ENCODE results near the gene BCL2L13. TPM values are rescaled to one million over a fixed set of nuclear protein-coding genes. Genes with fewer than 3 reads are reported as not detected.

The BCL2L13 gene
- polyA plus RNA-seq, 1 donor (not counting 4 experiments of a cell fraction or from before 2014, with no cell fraction given): 51.0 TPM

- H4K20me1 ChIP-seq (ENCODE audit: control insufficient read depth, extremely low read depth, insufficient read depth, low read length): no peaks in the 10 kb centered on the region
- no peaks in the 10 kb centered on the region for H3K4me1 ChIP-seq (ENCODE audit: control insufficient read depth, extremely low read depth, insufficient read depth, low read length)
- no peak overlapping the region for H3K27ac ChIP-seq (ENCODE audit: control insufficient read depth, insufficient read depth, low read length)
- H3K9me1 ChIP-seq (ENCODE audit: control insufficient read depth, extremely low read depth, insufficient read depth, low read length): no peaks in the 10 kb centered on the region
- no peak overlapping the region for H2AFZ ChIP-seq (ENCODE audit: control insufficient read depth, low read length)
- H3K4me2 ChIP-seq (ENCODE audit: control insufficient read depth, extremely low read depth, insufficient read depth, low read depth, low read length): no peak overlapping the region
- H3K36me3 ChIP-seq (ENCODE audit: control insufficient read depth in 2 of 2, extremely low read depth in 1 of 2, insufficient read depth in 2 of 2, low read length in 2 of 2): peaks cover 0 to 3% of the 10 kb centered on the region in 2 experiments
- DNase-seq (ENCODE audit: low read depth, low spot score) (no peak), FAIRE-seq (peak; percentile 39)
- H3K4me3 ChIP-seq (ENCODE audit: control insufficient read depth in 2 of 3, extremely low read depth in 1 of 3, insufficient read depth in 2 of 3, low read depth in 1 of 3, low read length in 3 of 3): no peak overlapping the region
- H3K79me2 ChIP-seq (ENCODE audit: control insufficient read depth, insufficient read depth, low read length): no peaks in the 10 kb centered on the region
- dilution Hi-C loops (cut with MboI; ENCODE audit: extremely low pct_ligation_motif_present, low sequenced_read_pairs): no loop called here
- no peak overlapping the region for H3K9ac ChIP-seq (ENCODE audit: control insufficient read depth, extremely low read depth, insufficient read depth, low read length)
- no peaks in the 10 kb centered on the region for H3K27me3 ChIP-seq (ENCODE audit: control insufficient read depth, extremely low read depth, insufficient read depth, low read length)
- no peak for TF ChIP-seq CTCF (optimal IDR thresholded peaks at IDR 0.05 in 1 of 3, IDR thresholded peaks at IDR 0.05 in 1 of 3, conservative IDR thresholded peaks at IDR 0.05 in 1 of 3; ENCODE audit: extremely low read depth in 1 of 3, insufficient read depth in 2 of 3, low read length in 3 of 3)
- TF ChIP-seq EZH2 (IDR thresholded peaks at IDR 0.05; ENCODE audit: low read length): no peak
- H3K9me3 ChIP-seq (ENCODE audit: control insufficient read depth, low read depth, low read length): no peaks in the 10 kb centered on the region
Observed at GRCh38 chr22:17719911-17720310, 81.4 kb downstream of the BCL2L13 start.

DNA sequence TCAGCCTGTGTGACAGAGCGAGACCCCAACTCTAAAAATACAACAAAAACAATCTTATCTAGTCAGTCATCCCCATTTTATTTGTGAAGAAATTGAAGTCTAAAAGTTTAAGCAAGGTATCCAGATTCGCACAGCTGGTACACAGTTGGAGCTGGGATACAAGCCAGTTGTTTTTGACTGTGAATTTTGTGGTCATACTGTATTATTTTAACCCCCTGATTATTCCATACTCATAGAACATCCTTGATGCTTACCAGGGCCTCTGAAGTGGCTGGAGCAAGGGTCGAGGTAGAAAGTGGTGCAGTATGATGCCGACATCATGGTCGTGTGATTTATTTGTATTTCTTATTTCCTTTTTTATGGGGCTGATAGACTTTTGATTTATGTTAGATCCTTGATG is 85.7 kb downstream of the BCL2L13 start:
- Histone ChIP-seq H3K4me2 (ENCODE audit: control insufficient read depth, extremely low read depth, insufficient read depth, low read depth, low read length) (no peak overlapping the region), H3K36me3 (ENCODE audit: control insufficient read depth in 2 of 2, extremely low read depth in 1 of 2, insufficient read depth in 2 of 2, low read length in 2 of 2) (peaks cover 13 to 14% of the 10 kb centered on the region in 2 experiments), H2AFZ (ENCODE audit: control insufficient read depth, low read length) (no peak overlapping the region), H3K79me2 (ENCODE audit: control insufficient read depth, insufficient read depth, low read length) (no peaks in the 10 kb centered on the region), H3K27me3 (ENCODE audit: control insufficient read depth, extremely low read depth, insufficient read depth, low read length) (no peaks in the 10 kb centered on the region), H3K27ac (ENCODE audit: control insufficient read depth, insufficient read depth, low read length) (no peak overlapping the region), H3K4me3 (ENCODE audit: control insufficient read depth in 2 of 3, extremely low read depth in 1 of 3, insufficient read depth in 2 of 3, low read depth in 1 of 3, low read length in 3 of 3) (no peak overlapping the region), H3K9ac (ENCODE audit: control insufficient read depth, extremely low read depth, insufficient read depth, low read length) (no peak overlapping the region), H4K20me1 (ENCODE audit: control insufficient read depth, extremely low read depth, insufficient read depth, low read length) (peaks cover 2% of the 10 kb centered on the region), H3K9me3 (ENCODE audit: control insufficient read depth, low read depth, low read length) (no peaks in the 10 kb centered on the region), H3K4me1 (ENCODE audit: control insufficient read depth, extremely low read depth, insufficient read depth, low read length) (peaks cover 5% of the 10 kb centered on the region), H3K9me1 (ENCODE audit: control insufficient read depth, extremely low read depth, insufficient read depth, low read length) (peaks cover 2% of the 10 kb centered on the region)
- DNase-seq (ENCODE audit: low read depth, low spot score): no peak
- dilution Hi-C loops (cut with MboI; ENCODE audit: extremely low pct_ligation_motif_present, low sequenced_read_pairs): no loop called here
- TF ChIP-seq EZH2 (IDR thresholded peaks at IDR 0.05; ENCODE audit: low read length): no peak
- no peak for TF ChIP-seq CTCF (optimal IDR thresholded peaks at IDR 0.05 in 1 of 3, IDR thresholded peaks at IDR 0.05 in 1 of 3, conservative IDR thresholded peaks at IDR 0.05 in 1 of 3; ENCODE audit: extremely low read depth in 1 of 3, insufficient read depth in 2 of 3, low read length in 3 of 3)
- FAIRE-seq: no peak
